ENCODE measurements around the gene PRKCQ.

PRKCQ gene

DNA sequence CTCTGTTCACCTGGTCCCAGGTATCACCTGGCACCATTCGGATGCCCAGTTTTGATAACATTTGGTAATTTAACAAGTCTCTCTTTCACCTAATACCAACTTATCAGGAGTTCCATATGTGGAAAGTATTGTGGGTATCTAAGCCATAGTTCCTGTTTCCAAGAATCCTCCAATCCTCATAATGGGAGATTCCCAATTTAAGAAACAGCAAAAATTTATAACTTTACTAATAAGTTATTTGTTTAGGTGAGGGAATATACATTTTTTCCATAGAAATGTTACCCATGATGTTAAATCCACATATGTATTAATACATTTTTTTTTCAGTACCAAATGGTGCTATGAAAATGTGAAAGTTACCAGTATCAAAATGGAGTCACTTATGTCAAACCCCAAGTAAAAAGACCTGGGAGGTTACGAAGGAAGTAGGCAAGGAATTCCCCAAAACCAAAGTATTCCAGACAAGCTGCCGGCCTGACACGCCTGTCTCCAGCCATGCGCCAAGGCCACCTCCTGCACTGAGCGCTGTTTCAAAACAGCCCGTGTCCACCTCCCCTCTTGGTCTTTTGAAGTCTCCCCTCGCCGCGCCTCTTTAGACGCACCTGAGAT lies 44.8 kb downstream of the PRKCQ start:
- H3K27me3 ChIP-seq (ENCODE audit: low read length), result no peaks in the 10 kb centered on the region
- no peaks in the 10 kb centered on the region for H3K36me3 ChIP-seq (ENCODE audit: low read length)
- no peak for TF ChIP-seq EZH2phosphoT487 (conservative IDR thresholded peaks at IDR 0.05; ENCODE audit: low read length)
- TF ChIP-seq, protein P1, sequence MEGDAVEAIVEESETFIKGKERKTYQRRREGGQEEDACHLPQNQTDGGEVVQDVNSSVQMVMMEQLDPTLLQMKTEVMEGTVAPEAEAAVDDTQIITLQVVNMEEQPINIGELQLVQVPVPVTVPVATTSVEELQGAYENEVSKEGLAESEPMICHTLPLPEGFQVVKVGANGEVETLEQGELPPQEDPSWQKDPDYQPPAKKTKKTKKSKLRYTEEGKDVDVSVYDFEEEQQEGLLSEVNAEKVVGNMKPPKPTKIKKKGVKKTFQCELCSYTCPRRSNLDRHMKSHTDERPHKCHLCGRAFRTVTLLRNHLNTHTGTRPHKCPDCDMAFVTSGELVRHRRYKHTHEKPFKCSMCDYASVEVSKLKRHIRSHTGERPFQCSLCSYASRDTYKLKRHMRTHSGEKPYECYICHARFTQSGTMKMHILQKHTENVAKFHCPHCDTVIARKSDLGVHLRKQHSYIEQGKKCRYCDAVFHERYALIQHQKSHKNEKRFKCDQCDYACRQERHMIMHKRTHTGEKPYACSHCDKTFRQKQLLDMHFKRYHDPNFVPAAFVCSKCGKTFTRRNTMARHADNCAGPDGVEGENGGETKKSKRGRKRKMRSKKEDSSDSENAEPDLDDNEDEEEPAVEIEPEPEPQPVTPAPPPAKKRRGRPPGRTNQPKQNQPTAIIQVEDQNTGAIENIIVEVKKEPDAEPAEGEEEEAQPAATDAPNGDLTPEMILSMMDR (IDR thresholded peaks at IDR 0.05; ENCODE audit: insufficient read depth, low read length, poor library complexity, severe bottlenecking), result no peak
- no peak overlapping the region for H3K4me3 ChIP-seq (ENCODE audit: insufficient read depth, low read length, poor library complexity, severe bottlenecking)
- H3F3A ChIP-seq (ENCODE audit: insufficient read depth), result no peaks in the 10 kb centered on the region
- no peak overlapping the region for H3K9ac ChIP-seq (ENCODE audit: low read length)
- H3K27ac ChIP-seq (ENCODE audit: low read depth, low read length), result no peak overlapping the region
- no peaks in the 10 kb centered on the region for H4K20me1 ChIP-seq (ENCODE audit: low read depth, low read length)
- no peaks in the 10 kb centered on the region for H3K79me2 ChIP-seq (ENCODE audit: insufficient read depth, low read length)
- H3K9me2 ChIP-seq (replicated peaks; ENCODE audit: insufficient read depth, low read length), result no peaks in the 10 kb centered on the region
- H3K9me3 ChIP-seq (ENCODE audit: insufficient read depth, low read length), result no peaks in the 10 kb centered on the region
- H3K4me2 ChIP-seq (ENCODE audit: low read depth, low read length, poor library complexity, severe bottlenecking), result no peak overlapping the region
- no peak overlapping the region for H2AFZ ChIP-seq (ENCODE audit: low read depth, low read length, severe bottlenecking)

DNA sequence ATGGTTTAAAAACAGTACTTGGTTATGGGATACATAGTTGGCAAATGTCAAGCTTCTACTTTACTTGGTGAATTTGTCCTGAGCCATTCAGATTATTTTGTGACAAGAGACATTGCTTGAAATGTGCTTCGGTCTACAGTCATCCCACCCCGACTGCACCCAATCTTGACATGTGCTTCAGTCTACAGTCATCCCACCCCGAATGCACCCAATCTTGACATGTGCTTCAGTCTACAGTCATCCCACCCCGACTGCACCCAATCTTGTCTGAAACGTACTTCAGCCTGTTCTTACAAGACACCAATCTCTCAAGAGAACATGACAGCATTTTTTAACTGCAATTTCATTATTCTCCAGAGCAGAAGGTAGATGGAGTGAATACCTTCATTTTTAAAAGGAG lies 47.8 kb downstream of the PRKCQ start:
- no peaks in the 10 kb centered on the region for H4K20me1 ChIP-seq (ENCODE audit: low read depth, low read length)
- no peak overlapping the region for H2AFZ ChIP-seq (ENCODE audit: low read depth, low read length, severe bottlenecking)
- TF ChIP-seq, protein P1 (IDR thresholded peaks at IDR 0.05; ENCODE audit: insufficient read depth, low read length, poor library complexity, severe bottlenecking), result no peak
- TF ChIP-seq EZH2phosphoT487 (conservative IDR thresholded peaks at IDR 0.05; ENCODE audit: low read length), result no peak
- H3K9ac ChIP-seq (ENCODE audit: low read length), result no peak overlapping the region
- H3K9me3 ChIP-seq (ENCODE audit: insufficient read depth, low read length), result no peaks in the 10 kb centered on the region
- no peak overlapping the region for H3K4me3 ChIP-seq (ENCODE audit: insufficient read depth, low read length, poor library complexity, severe bottlenecking)
- no peaks in the 10 kb centered on the region for H3F3A ChIP-seq (ENCODE audit: insufficient read depth)
- H3K27ac ChIP-seq (ENCODE audit: low read depth, low read length), result no peak overlapping the region
- H3K79me2 ChIP-seq (ENCODE audit: insufficient read depth, low read length), result no peaks in the 10 kb centered on the region
- H3K4me2 ChIP-seq (ENCODE audit: low read depth, low read length, poor library complexity, severe bottlenecking), result no peak overlapping the region
- H3K36me3 ChIP-seq (ENCODE audit: low read length), result no peaks in the 10 kb centered on the region
- no peaks in the 10 kb centered on the region for H3K27me3 ChIP-seq (ENCODE audit: low read length)
- no peaks in the 10 kb centered on the region for H3K9me2 ChIP-seq (replicated peaks; ENCODE audit: insufficient read depth, low read length)

DNA sequence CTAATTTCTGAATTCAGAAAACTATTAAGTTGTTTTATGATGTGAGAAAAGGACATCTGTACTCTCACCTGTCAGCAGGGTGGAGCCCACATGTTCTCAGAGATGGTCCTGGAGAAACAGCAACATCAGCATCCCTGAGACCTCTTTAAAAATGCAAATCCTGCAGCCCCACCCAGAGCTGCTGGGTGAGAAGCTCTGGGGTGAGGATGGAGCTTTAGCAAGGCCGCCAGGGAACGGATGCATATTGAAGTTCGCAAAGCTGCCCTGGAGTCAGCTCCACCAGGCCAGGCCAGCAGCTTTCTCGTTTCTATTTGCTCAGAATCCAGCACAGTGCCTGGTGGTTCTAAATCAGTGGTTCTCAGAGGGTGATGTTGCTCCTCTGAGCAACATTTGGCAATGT lies 49.1 kb downstream of the PRKCQ start:
- Histone ChIP-seq H3K9me2 (replicated peaks; ENCODE audit: insufficient read depth, low read length) (no peaks in the 10 kb centered on the region), H3K9ac (ENCODE audit: low read length) (no peak overlapping the region), H4K20me1 (ENCODE audit: low read depth, low read length) (no peaks in the 10 kb centered on the region), H3K27me3 (ENCODE audit: low read length) (no peaks in the 10 kb centered on the region), H3K4me2 (ENCODE audit: low read depth, low read length, poor library complexity, severe bottlenecking) (no peak overlapping the region), H3F3A (ENCODE audit: insufficient read depth) (no peaks in the 10 kb centered on the region), H3K79me2 (ENCODE audit: insufficient read depth, low read length) (no peaks in the 10 kb centered on the region), H2AFZ (ENCODE audit: low read depth, low read length, severe bottlenecking) (no peak overlapping the region), H3K27ac (ENCODE audit: low read depth, low read length) (no peak overlapping the region), H3K36me3 (ENCODE audit: low read length) (no peaks in the 10 kb centered on the region), H3K4me3 (ENCODE audit: insufficient read depth, low read length, poor library complexity, severe bottlenecking) (no peak overlapping the region), H3K9me3 (ENCODE audit: insufficient read depth, low read length) (no peaks in the 10 kb centered on the region)
- TF ChIP-seq, protein P1 (IDR thresholded peaks at IDR 0.05; ENCODE audit: insufficient read depth, low read length, poor library complexity, severe bottlenecking), result no peak
- no peak for TF ChIP-seq EZH2phosphoT487 (conservative IDR thresholded peaks at IDR 0.05; ENCODE audit: low read length)
